Measurements from ENCODE around the gene NEK11. TPM values are rescaled to one million over a fixed set of nuclear protein-coding genes. Genes with fewer than 3 reads are reported as not detected.

The NEK11 gene
- total RNA-seq, 1 donor from 2014 or later: 1.3 TPM

DNA sequence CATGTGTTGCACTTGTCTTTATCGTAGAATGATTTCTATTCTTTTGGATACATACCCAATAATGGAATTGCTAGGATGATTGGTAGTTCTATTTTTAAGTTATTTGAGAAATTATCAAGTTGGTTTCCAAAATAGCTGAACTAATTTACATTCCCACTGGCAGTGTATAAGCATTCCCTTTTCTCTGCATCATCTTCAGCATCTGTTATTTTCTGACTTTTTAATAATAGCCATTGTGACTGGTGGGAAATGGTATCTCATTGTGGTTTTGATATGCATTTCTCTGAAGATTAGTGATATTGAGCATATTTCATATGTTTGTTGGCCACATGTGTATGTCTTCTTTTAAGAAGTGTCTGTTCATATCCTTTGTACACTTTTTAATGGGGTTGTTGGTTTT lies 273.2 kb downstream of the NEK11 start:
- Histone ChIP-seq H3K36me3 (no peaks in the 10 kb centered on the region), H3K4me1 (no peaks in the 10 kb centered on the region), H3K27me3 (ENCODE audit: low read depth) (no peaks in the 10 kb centered on the region), H3K9me3 (replicated peaks) (peaks cover 7% of the 10 kb centered on the region), H3K4me3 (no peak overlapping the region), H3K27ac (replicated peaks) (no peak overlapping the region)
- TF ChIP-seq, protein P1, sequence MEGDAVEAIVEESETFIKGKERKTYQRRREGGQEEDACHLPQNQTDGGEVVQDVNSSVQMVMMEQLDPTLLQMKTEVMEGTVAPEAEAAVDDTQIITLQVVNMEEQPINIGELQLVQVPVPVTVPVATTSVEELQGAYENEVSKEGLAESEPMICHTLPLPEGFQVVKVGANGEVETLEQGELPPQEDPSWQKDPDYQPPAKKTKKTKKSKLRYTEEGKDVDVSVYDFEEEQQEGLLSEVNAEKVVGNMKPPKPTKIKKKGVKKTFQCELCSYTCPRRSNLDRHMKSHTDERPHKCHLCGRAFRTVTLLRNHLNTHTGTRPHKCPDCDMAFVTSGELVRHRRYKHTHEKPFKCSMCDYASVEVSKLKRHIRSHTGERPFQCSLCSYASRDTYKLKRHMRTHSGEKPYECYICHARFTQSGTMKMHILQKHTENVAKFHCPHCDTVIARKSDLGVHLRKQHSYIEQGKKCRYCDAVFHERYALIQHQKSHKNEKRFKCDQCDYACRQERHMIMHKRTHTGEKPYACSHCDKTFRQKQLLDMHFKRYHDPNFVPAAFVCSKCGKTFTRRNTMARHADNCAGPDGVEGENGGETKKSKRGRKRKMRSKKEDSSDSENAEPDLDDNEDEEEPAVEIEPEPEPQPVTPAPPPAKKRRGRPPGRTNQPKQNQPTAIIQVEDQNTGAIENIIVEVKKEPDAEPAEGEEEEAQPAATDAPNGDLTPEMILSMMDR (IDR thresholded peaks at IDR 0.05; ENCODE audit: borderline replicate concordance): no peak
- DNase-seq: no peak
- intact Hi-C loops (cut with micrococcal nuclease): no loop called here

GRCh38 chr3:131303848-131304247 lies 277.2 kb downstream of the NEK11 start:
- intact Hi-C loops (cut with micrococcal nuclease): no loop called here
- Histone ChIP-seq H3K4me3 (no peak overlapping the region), H3K27ac (replicated peaks) (no peak overlapping the region), H3K27me3 (ENCODE audit: low read depth) (no peaks in the 10 kb centered on the region), H3K4me1 (no peaks in the 10 kb centered on the region), H3K9me3 (replicated peaks) (peaks cover 7% of the 10 kb centered on the region), H3K36me3 (no peaks in the 10 kb centered on the region)
- DNase-seq: no peak
- TF ChIP-seq, protein P1 (IDR thresholded peaks at IDR 0.05; ENCODE audit: borderline replicate concordance): no peak

DNA sequence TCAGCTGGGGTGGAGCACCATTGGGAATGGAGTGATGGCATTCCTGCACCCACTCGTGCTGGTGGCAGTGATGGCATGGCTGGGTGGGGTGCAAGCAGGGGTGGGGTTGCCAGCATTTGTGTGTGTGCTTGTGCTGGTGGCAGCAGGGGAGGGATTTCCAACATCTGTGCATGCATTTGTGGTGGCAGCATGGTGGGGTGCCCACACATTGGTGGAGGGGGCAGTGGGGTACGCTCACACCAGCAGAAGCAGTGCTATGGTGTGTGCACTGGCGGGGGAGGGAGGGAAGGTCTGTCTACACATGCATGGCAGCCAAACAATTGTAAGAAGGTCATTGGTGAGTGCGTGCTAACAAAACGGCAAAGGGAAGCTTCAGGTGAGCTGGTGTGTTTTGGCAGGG lies 278.2 kb downstream of the NEK11 start:
- H3K36me3 ChIP-seq: no peaks in the 10 kb centered on the region
- no peaks in the 10 kb centered on the region for H3K4me1 ChIP-seq
- H3K27ac ChIP-seq (replicated peaks): no peak overlapping the region
- intact Hi-C loops (cut with micrococcal nuclease): no loop called here
- H3K27me3 ChIP-seq (ENCODE audit: low read depth): no peaks in the 10 kb centered on the region
- no peak overlapping the region for H3K4me3 ChIP-seq
- TF ChIP-seq, protein P1 (IDR thresholded peaks at IDR 0.05; ENCODE audit: borderline replicate concordance): no peak
- H3K9me3 ChIP-seq (replicated peaks): peaks cover 7% of the 10 kb centered on the region
- DNase-seq: no peak

DNA sequence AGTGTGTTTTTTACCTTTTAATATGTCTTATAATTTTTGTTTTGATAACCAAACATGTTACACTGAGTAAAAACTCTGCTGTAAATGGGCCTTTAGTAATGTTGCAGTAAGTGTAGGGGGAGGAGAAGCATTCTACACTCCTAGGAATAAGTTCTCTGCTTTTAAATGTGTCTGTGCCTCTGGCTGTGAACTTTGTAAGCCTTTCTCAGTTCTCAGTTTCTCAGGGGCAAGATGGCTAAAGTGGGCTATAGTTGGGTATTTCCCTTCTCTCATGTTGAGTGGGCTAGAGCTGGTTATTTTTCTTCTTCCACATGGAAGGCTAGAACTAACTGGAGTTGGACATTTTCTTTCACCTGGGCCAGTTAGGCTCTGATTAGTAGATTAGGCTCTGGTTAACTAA lies 279.6 kb downstream of the NEK11 start:
- TF ChIP-seq, protein P1 (IDR thresholded peaks at IDR 0.05; ENCODE audit: borderline replicate concordance): no peak
- intact Hi-C loops (cut with micrococcal nuclease): no loop called here
- no peak for DNase-seq
- Histone ChIP-seq H3K27ac (replicated peaks) (no peak overlapping the region), H3K27me3 (ENCODE audit: low read depth) (no peaks in the 10 kb centered on the region), H3K4me1 (no peaks in the 10 kb centered on the region), H3K36me3 (no peaks in the 10 kb centered on the region), H3K4me3 (no peak overlapping the region), H3K9me3 (replicated peaks) (no peaks in the 10 kb centered on the region)

- H3K4me1 ChIP-seq: peaks cover 9% of the 10 kb centered on the region
- H3K27me3 ChIP-seq (ENCODE audit: low read depth): no peaks in the 10 kb centered on the region
- no peak overlapping the region for H3K27ac ChIP-seq (replicated peaks)
- no peaks in the 10 kb centered on the region for H3K36me3 ChIP-seq
- no peak for DNase-seq
- intact Hi-C loops (cut with micrococcal nuclease): no loop called here
- TF ChIP-seq, protein P1 (IDR thresholded peaks at IDR 0.05; ENCODE audit: borderline replicate concordance): no peak
- no peaks in the 10 kb centered on the region for H3K9me3 ChIP-seq (replicated peaks)
- H3K4me3 ChIP-seq: no peak overlapping the region
Measured at GRCh38 chr3:131314318-131314717, 287.6 kb downstream of the NEK11 start.

DNA sequence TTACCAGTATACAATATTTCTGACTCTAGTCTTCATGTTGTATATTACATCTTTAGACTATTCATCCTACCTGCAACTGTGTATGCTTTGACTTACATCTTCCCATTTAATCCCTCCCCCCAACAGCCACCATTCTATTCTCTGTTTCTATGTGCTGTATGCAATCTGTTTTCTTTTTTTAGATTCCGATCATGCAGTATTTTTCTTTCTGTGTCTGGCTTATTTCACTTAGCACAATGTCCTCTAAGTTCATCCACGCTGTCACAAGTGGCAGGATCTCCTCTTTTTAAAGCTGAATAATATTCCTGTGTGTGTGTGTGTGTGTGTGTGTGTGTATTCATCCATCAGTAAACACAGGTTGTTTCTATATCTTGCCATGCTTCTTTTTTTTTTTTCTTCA lies 288.5 kb downstream of the NEK11 start:
- Histone ChIP-seq H3K9me3 (replicated peaks) (no peaks in the 10 kb centered on the region), H3K4me3 (no peak overlapping the region), H3K27ac (replicated peaks) (no peak overlapping the region), H3K4me1 (peaks cover 9% of the 10 kb centered on the region), H3K27me3 (ENCODE audit: low read depth) (no peaks in the 10 kb centered on the region), H3K36me3 (no peaks in the 10 kb centered on the region)
- intact Hi-C loops (cut with micrococcal nuclease): no loop called here
- TF ChIP-seq, protein P1 (IDR thresholded peaks at IDR 0.05; ENCODE audit: borderline replicate concordance): no peak
- DNase-seq: no peak

Measured in left ventricle myocardium inferior (tissue), 1 donor.